HG03521 (cell line): Measurements from ENCODE around the gene RCE1.
A peak's percentile ranks its signal among the peaks of the same experiment; 100 is the strongest.

Experiments
- ATAC-seq: cut with Tn5 transposase; IDR thresholded peaks from one replicate; pipeline ENCODE4 v1.9.1; 2021; ENCODE audit warnings: mild to moderate bottlenecking, moderate library complexity; ENCODE audit not compliant: unreplicated experiment

RCE1 gene

GRCh38 chr11:66844496-66845142 lies 1.4 kb downstream of the RCE1 start:
- no peak for ATAC-seq

- no peak for ATAC-seq
Observed at GRCh38 chr11:66845143-66845875, 2.1 kb downstream of the RCE1 start.

- ATAC-seq = no peak
Observed at GRCh38 chr11:66845876-66846212, 2.6 kb downstream of the RCE1 start.

- ATAC-seq = no peak
Observed at GRCh38 chr11:66846671-66847091, 3.4 kb downstream of the RCE1 start.

GRCh38 chr11:66847461-66848232 lies 4.4 kb downstream of the RCE1 start:
- no peak for ATAC-seq

- no peak for ATAC-seq
Observed at GRCh38 chr11:66848671-66849500, 5.6 kb downstream of the RCE1 start.

GRCh38 chr11:66849501-66850234 lies 6.4 kb downstream of the RCE1 start:
- no peak for ATAC-seq

- no peak for ATAC-seq
Observed at GRCh38 chr11:66850235-66850587, 7.0 kb downstream of the RCE1 start.

- no peak for ATAC-seq
Observed at GRCh38 chr11:66850588-66851238, 7.5 kb downstream of the RCE1 start.

- no peak for ATAC-seq
Observed at GRCh38 chr11:66851239-66851596, 8.0 kb downstream of the RCE1 start.

- no peak for ATAC-seq
Observed at GRCh38 chr11:66851698-66852465, 8.6 kb downstream of the RCE1 start.

- no peak for ATAC-seq
Observed at GRCh38 chr11:66852466-66853241, 9.4 kb downstream of the RCE1 start.

GRCh38 chr11:66853242-66854229 lies 10.3 kb downstream of the RCE1 start:
- no peak for ATAC-seq

GRCh38 chr11:66854231-66854661 lies 11.0 kb downstream of the RCE1 start:
- no peak for ATAC-seq

- ATAC-seq = no peak
Observed at GRCh38 chr11:66854729-66855211, 11.5 kb downstream of the RCE1 start.

- peak; percentile 69 for ATAC-seq
Observed at GRCh38 chr11:66855574-66856495, 12.6 kb downstream of the RCE1 start.
